Measurements from ENCODE around the gene ORC5. TPM values are rescaled to one million over a fixed set of nuclear protein-coding genes. Genes with fewer than 3 reads are reported as not detected.

The ORC5 gene
- total RNA-seq, 2 donors from 2014 or later: 13.8 to 14.8 TPM

- DNase-seq (ENCODE audit: low spot score) (no peak), ATAC-seq (ENCODE audit: insufficient number of reproducible peaks, low FRiP score, low read depth) (no peak)
- Histone ChIP-seq H3K27me3 (replicated peaks; ENCODE audit: insufficient read depth) (no peaks in the 10 kb centered on the region), H3K9me3 (no peaks in the 10 kb centered on the region), H3K36me3 (peaks cover 7% of the 10 kb centered on the region), H3K27ac (no peak overlapping the region), H3K4me3 (no peak overlapping the region), H3K4me1 (ENCODE audit: control insufficient read depth in 1 of 2, low read depth in 2 of 2) (no peaks in the 10 kb centered on the region)
- TF ChIP-seq CTCF (IDR thresholded peaks at IDR 0.05): no peak
Measured at GRCh38 chr7:104124893-104125477, 82.8 kb downstream of the ORC5 start.

- Histone ChIP-seq H3K4me1 (ENCODE audit: control insufficient read depth in 1 of 2, low read depth in 2 of 2) (no peaks in the 10 kb centered on the region), H3K27ac (no peak overlapping the region), H3K4me3 (no peak overlapping the region), H3K36me3 (peaks cover 7% of the 10 kb centered on the region), H3K27me3 (replicated peaks; ENCODE audit: insufficient read depth) (no peaks in the 10 kb centered on the region), H3K9me3 (no peaks in the 10 kb centered on the region)
- ATAC-seq (ENCODE audit: insufficient number of reproducible peaks, low FRiP score, low read depth) (no peak), DNase-seq (ENCODE audit: low spot score) (no peak)
- TF ChIP-seq CTCF (IDR thresholded peaks at IDR 0.05): no peak
Measured at GRCh38 chr7:104124469-104124868, 83.3 kb downstream of the ORC5 start.

GRCh38 chr7:104123786-104124185, 84.0 kb downstream of the ORC5 start:
- H3K27ac ChIP-seq: no peak overlapping the region
- peaks cover 7% of the 10 kb centered on the region for H3K36me3 ChIP-seq
- no peaks in the 10 kb centered on the region for H3K27me3 ChIP-seq (replicated peaks; ENCODE audit: insufficient read depth)
- no peaks in the 10 kb centered on the region for H3K9me3 ChIP-seq
- DNase-seq (ENCODE audit: low spot score) (no peak), ATAC-seq (ENCODE audit: insufficient number of reproducible peaks, low FRiP score, low read depth) (no peak)
- no peaks in the 10 kb centered on the region for H3K4me1 ChIP-seq (ENCODE audit: control insufficient read depth in 1 of 2, low read depth in 2 of 2)
- no peak overlapping the region for H3K4me3 ChIP-seq
- no peak for TF ChIP-seq CTCF (IDR thresholded peaks at IDR 0.05)

- no peak for TF ChIP-seq CTCF (IDR thresholded peaks at IDR 0.05)
- ATAC-seq (ENCODE audit: insufficient number of reproducible peaks, low FRiP score, low read depth) (no peak), DNase-seq (ENCODE audit: low spot score) (no peak)
- H3K9me3 ChIP-seq: no peaks in the 10 kb centered on the region
- H3K27me3 ChIP-seq (replicated peaks; ENCODE audit: insufficient read depth): no peaks in the 10 kb centered on the region
- no peak overlapping the region for H3K4me3 ChIP-seq
- no peaks in the 10 kb centered on the region for H3K36me3 ChIP-seq
- H3K27ac ChIP-seq: no peak overlapping the region
- H3K4me1 ChIP-seq (ENCODE audit: control insufficient read depth in 1 of 2, low read depth in 2 of 2): no peaks in the 10 kb centered on the region
Measured at GRCh38 chr7:104113788-104114187, 94.0 kb downstream of the ORC5 start.

- Histone ChIP-seq H3K4me1 (ENCODE audit: control insufficient read depth in 1 of 2, low read depth in 2 of 2) (no peaks in the 10 kb centered on the region), H3K36me3 (no peaks in the 10 kb centered on the region), H3K9me3 (no peaks in the 10 kb centered on the region), H3K27ac (no peak overlapping the region), H3K27me3 (replicated peaks; ENCODE audit: insufficient read depth) (no peaks in the 10 kb centered on the region), H3K4me3 (no peak overlapping the region)
- no peak for TF ChIP-seq CTCF (IDR thresholded peaks at IDR 0.05)
- DNase-seq (ENCODE audit: low spot score) (no peak), ATAC-seq (ENCODE audit: insufficient number of reproducible peaks, low FRiP score, low read depth) (no peak)
Measured at GRCh38 chr7:104112623-104113022, 95.2 kb downstream of the ORC5 start.

All from thoracic aorta (tissue), 2 donors.